Nephron (organoid): Measurements from ENCODE around the gene TECPR1.

Experiments used
- H3K27ac Mint-ChIP-seq, 3 experiments: 2 replicates each; pipeline ENCODE4 v1.8.0; 2020; ENCODE audit warnings: mixed read lengths in 3 of 3, mild to moderate bottlenecking in 2 of 3, moderate library complexity in 1 of 3
- H3K27me3 Mint-ChIP-seq: 2 replicates; pipeline ENCODE4 v1.8.0; 2021; ENCODE audit warnings: low read depth, mild to moderate bottlenecking, moderate library complexity, mixed read lengths
- H3K36me3 Mint-ChIP-seq: 2 replicates; pipeline ENCODE4 v1.8.0; 2020; ENCODE audit warnings: low read depth, mixed read lengths
- H3K4me1 Mint-ChIP-seq: 2 replicates; pipeline ENCODE4 v1.8.0; 2020; ENCODE audit warnings: mixed read lengths
- H3K4me3 Mint-ChIP-seq, 3 experiments: 2 replicates each; pipeline ENCODE4 v1.8.0; 2020; ENCODE audit warnings: mild to moderate bottlenecking in 3 of 3, mixed read lengths in 3 of 3, moderate library complexity in 2 of 3
- H3K9me3 Mint-ChIP-seq: 2 replicates; pipeline ENCODE4 v1.8.0; 2020; ENCODE audit warnings: mixed read lengths
- TF ChIP-seq, protein P1 (sequence below), 3 experiments: fragments of 200-600 bp; sonication (generic); IDR thresholded peaks; one replicate each; pipeline ENCODE4 v1.5.0; 2021; ENCODE audit warnings: antibody characterized with exemption in 3 of 3; ENCODE audit not compliant: unreplicated experiment in 3 of 3

Gene TECPR1

DNA sequence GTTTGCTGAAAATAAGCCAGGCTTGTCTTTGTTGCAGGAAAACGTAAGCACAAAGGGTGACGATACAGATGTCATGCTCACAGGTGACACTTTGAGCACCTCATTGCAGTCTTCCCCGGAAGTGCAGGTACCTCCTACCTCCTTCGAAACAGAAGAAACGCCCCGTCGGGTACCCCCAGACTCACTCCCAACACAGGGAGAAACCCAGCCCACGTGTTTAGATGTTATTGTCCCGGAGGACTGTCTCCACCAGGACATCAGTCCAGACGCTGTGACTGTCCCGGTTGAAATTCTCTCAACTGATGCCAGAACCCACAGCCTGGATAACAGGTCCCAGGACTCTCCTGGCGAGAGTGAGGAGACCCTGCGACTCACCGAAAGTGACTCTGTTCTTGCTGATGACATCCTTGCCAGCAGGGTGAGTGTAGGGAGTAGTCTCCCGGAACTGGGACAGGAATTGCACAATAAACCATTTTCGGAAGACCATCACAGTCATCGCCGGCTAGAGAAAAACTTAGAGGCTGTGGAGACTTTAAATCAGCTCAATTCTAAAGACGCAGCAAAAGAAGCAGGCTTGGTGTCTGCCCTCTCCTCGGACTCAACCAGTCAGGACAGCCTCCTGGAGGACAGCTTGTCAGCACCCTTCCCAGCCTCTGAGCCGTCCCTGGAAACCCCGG, 59.1 kb downstream of the TECPR1 start:
- H3K4me3 Mint-ChIP-seq, result no peak overlapping the region
- H3K4me1 Mint-ChIP-seq, result no peaks in the 10 kb centered on the region
- TF ChIP-seq, protein P1, sequence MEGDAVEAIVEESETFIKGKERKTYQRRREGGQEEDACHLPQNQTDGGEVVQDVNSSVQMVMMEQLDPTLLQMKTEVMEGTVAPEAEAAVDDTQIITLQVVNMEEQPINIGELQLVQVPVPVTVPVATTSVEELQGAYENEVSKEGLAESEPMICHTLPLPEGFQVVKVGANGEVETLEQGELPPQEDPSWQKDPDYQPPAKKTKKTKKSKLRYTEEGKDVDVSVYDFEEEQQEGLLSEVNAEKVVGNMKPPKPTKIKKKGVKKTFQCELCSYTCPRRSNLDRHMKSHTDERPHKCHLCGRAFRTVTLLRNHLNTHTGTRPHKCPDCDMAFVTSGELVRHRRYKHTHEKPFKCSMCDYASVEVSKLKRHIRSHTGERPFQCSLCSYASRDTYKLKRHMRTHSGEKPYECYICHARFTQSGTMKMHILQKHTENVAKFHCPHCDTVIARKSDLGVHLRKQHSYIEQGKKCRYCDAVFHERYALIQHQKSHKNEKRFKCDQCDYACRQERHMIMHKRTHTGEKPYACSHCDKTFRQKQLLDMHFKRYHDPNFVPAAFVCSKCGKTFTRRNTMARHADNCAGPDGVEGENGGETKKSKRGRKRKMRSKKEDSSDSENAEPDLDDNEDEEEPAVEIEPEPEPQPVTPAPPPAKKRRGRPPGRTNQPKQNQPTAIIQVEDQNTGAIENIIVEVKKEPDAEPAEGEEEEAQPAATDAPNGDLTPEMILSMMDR (IDR thresholded peaks at IDR 0.05; ENCODE audit: unreplicated experiment in 3 of 3), result no peak
- peaks cover 13% of the 10 kb centered on the region for H3K9me3 Mint-ChIP-seq
- H3K36me3 Mint-ChIP-seq, result peaks cover 73% of the 10 kb centered on the region
- no peak overlapping the region for H3K27ac Mint-ChIP-seq
- no peaks in the 10 kb centered on the region for H3K27me3 Mint-ChIP-seq

DNA sequence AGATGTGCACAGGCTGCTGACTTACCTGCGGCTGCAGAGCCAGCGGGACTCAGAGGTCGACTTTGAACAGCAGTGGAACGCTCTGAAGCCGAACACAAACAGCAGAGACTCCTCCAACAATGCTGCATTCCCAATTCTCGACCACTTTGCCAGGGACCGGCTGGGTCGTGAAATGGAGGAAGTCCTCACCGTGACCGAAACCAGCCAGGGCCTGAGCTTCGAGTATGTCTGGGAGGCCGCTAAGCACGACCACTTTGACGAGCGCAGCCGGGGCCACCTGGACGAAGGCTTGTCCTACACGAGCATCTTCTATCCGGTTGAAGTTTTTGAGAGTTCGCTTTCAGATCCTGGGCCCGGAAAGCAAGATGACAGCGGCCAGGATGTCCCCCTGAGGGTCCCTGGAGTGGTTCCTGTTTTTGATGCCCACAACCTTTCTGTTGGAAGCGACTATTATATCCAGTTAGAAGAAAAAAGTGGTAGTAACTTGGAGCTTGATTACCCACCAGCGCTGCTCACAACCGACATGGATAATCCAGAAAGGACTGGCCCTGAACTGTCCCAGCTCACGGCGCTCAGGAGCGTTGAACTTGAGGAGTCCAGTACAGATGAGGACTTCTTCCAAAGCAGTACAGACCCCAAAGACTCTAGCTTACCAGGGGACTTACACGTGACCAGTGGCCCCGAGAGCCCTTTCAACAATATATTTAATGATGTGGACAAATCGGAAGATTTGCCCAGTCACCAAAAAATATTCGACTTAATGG, 60.2 kb downstream of the TECPR1 start:
- peaks cover 13% of the 10 kb centered on the region for H3K9me3 Mint-ChIP-seq
- no peaks in the 10 kb centered on the region for H3K4me1 Mint-ChIP-seq
- TF ChIP-seq, protein P1 (IDR thresholded peaks at IDR 0.05; ENCODE audit: unreplicated experiment in 3 of 3), result no peak
- H3K27me3 Mint-ChIP-seq, result no peaks in the 10 kb centered on the region
- H3K27ac Mint-ChIP-seq, result no peak overlapping the region
- H3K4me3 Mint-ChIP-seq, result no peak overlapping the region
- peaks cover 80% of the 10 kb centered on the region for H3K36me3 Mint-ChIP-seq

GRCh38 chr7:98189559-98189958, 62.5 kb downstream of the TECPR1 start:
- Mint-ChIP-seq H3K36me3 (peaks cover 73% of the 10 kb centered on the region), H3K4me1 (no peaks in the 10 kb centered on the region), H3K4me3 (no peak overlapping the region), H3K27me3 (no peaks in the 10 kb centered on the region), H3K9me3 (peaks cover 13% of the 10 kb centered on the region), H3K27ac (no peak overlapping the region)
- TF ChIP-seq, protein P1 (IDR thresholded peaks at IDR 0.05; ENCODE audit: unreplicated experiment in 3 of 3), result no peak

DNA sequence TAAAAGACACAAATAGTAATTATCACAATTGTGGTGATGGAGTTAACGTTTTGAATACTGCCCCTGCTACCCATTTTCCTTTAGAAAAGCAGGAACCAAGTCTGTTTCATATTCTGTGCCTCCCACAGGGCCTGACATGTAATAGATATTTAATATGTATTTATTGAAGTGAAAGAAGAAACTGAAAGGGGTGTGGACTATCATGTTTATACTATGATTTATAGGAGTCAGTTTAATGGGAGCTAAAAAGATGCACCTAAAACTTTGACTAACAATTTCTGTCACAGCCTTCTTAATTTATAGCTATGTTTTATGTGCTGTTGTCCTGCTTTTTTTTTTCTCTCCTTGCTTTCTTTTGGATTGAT, 64.9 kb downstream of the TECPR1 start:
- H3K4me3 Mint-ChIP-seq, result no peak overlapping the region
- peaks cover 13% of the 10 kb centered on the region for H3K9me3 Mint-ChIP-seq
- peaks cover 65% of the 10 kb centered on the region for H3K36me3 Mint-ChIP-seq
- TF ChIP-seq, protein P1 (IDR thresholded peaks at IDR 0.05; ENCODE audit: unreplicated experiment in 3 of 3), result no peak
- H3K4me1 Mint-ChIP-seq, result no peaks in the 10 kb centered on the region
- no peak overlapping the region for H3K27ac Mint-ChIP-seq
- no peaks in the 10 kb centered on the region for H3K27me3 Mint-ChIP-seq

DNA sequence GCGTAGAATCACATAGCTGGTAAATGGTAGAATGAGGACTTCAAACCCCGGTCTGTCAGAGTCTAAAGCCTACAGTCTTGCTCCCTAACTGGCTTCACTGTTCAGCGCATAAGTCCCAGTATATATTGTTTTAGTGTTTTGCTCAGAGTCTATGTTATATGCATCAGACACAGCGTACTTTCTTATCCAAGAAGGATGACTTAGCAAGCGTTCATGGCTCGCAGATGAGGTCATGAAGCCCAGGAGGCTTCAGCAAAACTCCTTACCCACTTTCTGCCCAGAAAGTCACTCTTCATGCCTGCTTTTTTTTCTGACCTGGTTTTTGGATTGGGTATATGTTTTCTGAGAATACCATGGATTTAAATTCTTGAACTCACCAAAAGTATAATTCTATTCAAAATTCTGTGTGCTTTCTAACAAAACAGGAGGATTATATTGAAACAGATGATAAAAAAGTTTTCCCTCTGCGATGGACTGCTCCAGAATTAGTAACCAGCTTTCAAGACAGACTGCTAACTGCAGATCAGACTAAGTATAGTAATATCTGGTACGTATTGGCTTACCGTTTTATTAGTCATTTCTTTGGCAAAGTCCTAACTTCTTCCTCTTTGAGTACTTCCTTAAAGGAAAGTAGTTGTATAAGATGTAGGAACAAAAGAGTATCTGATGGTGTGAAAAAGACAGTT, 65.4 kb downstream of the TECPR1 start:
- no peak overlapping the region for H3K27ac Mint-ChIP-seq
- peaks cover 64% of the 10 kb centered on the region for H3K36me3 Mint-ChIP-seq
- TF ChIP-seq, protein P1 (IDR thresholded peaks at IDR 0.05; ENCODE audit: unreplicated experiment in 3 of 3), result no peak
- no peak overlapping the region for H3K4me3 Mint-ChIP-seq
- no peaks in the 10 kb centered on the region for H3K4me1 Mint-ChIP-seq
- H3K9me3 Mint-ChIP-seq, result peaks cover 13% of the 10 kb centered on the region
- H3K27me3 Mint-ChIP-seq, result no peaks in the 10 kb centered on the region
